Measurements from ENCODE around the gene STMND1.

GRCh38 chr6:17116117-17116440 is 14.2 kb downstream of the STMND1 start:
- TF ChIP-seq SP1 (IDR thresholded peaks at IDR 0.05) (no peak), ARNT (IDR thresholded peaks at IDR 0.05) (no peak), TARDBP (IDR thresholded peaks at IDR 0.05) (no peak), FOXM1 (IDR thresholded peaks at IDR 0.05; ENCODE audit: borderline replicate concordance) (no peak), NFRKB (IDR thresholded peaks at IDR 0.05) (no peak), SUZ12 (IDR thresholded peaks at IDR 0.05) (no peak), BHLHE40 (IDR thresholded peaks at IDR 0.05; ENCODE audit: borderline replicate concordance) (no peak), LEF1 (IDR thresholded peaks at IDR 0.05; ENCODE audit: borderline replicate concordance) (no peak), FOXA1 (IDR thresholded peaks at IDR 0.05) (no peak), PKNOX1 (IDR thresholded peaks at IDR 0.05) (no peak)

Data from HEK293T (cell line).